HG03025 (cell line): ENCODE data around the gene CNGA3.

ENCODE experiments used
- ATAC-seq: cut with Tn5 transposase; IDR thresholded peaks from one replicate; pipeline ENCODE4 v1.9.1; 2021; ENCODE audit warnings: mild to moderate bottlenecking, moderate library complexity; ENCODE audit not compliant: unreplicated experiment, low FRiP score

CNGA3 gene

GRCh38 chr2:98324181-98324580, 22.1 kb upstream of the CNGA3 start:
- ATAC-seq = no peak

GRCh38 chr2:98327776-98328175, 18.5 kb upstream of the CNGA3 start:
- ATAC-seq = no peak

DNA sequence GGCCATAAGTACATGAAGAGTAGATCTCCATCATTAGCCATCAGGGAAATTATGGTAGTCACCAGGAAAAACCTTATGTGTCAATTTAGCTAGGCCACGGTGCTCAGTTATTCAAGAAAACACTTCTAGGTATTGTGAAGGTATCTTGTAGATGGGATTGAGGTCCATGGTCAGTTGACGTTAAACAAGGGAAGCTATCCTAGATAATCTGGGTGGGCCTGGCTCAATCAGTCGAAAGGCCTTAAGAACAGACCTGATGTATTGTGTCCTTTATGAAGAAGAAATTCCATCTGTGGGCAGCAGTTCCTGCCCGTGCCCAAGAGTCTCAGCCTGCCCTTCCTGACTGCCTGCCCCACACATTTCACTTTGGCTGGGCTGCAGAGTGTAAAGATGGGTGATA, 16.7 kb upstream of the CNGA3 start:
- ATAC-seq = no peak

- ATAC-seq = no peak
Observed at GRCh38 chr2:98332989-98333388, 13.3 kb upstream of the CNGA3 start.

DNA sequence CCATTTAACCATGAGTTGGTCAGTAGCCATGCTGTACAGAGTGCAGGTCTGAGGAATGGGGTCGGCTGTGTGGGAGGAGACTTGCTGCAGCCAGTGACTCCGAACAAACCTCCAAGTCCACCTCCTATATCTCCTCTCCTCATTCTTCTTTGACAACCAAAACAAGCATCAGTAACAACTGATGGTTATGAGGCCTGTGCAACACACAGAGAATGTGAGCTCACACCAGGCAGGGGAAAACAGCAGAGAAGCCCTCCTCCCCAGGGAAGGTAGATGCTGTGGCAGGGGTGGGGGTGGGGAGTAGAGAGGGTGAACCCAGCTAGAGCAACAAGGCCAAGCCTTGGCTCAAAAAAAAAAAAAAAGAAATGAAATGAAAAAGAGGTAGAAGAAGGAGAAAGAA, 12.3 kb upstream of the CNGA3 start:
- no peak for ATAC-seq

GRCh38 chr2:98334439-98335078, 11.7 kb upstream of the CNGA3 start:
- no peak for ATAC-seq

DNA sequence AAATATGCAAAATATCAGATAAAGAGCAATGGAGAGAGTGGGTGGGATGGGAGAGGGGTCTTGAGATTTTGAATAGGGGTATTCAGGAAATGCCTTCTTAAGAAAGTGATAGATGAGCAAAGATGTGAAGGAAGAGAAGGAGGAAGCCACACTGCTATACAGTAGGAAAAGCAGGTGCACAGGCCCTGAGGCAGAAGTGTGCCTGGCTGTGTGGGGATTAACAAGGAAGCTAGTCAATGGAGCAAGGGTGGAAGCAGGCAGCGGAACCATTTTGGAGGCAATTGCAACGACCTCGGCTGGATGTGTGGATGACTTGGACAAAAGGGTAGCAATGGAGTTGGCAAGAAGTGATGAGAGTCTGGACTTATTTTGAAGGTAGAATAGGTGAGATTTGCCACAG, 11.0 kb upstream of the CNGA3 start:
- ATAC-seq = no peak

DNA sequence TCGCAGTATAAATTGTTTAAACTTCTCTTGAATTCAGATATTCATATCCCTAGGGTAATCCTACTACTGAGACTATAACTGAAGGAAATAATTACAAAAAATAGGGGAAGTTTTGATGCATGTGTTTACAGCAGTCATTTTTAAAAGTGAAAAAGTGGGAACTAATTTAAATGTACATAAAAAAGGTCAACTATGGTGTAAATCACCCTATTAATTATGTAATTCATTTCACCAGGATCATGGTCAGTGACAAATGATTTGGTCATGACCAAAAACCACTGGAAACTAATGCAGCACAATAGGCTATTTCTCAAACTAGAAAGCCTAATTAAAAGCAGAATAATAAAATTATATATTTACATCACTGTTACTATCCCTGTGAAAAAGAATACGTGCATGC, 5.0 kb upstream of the CNGA3 start:
- ATAC-seq = no peak

DNA sequence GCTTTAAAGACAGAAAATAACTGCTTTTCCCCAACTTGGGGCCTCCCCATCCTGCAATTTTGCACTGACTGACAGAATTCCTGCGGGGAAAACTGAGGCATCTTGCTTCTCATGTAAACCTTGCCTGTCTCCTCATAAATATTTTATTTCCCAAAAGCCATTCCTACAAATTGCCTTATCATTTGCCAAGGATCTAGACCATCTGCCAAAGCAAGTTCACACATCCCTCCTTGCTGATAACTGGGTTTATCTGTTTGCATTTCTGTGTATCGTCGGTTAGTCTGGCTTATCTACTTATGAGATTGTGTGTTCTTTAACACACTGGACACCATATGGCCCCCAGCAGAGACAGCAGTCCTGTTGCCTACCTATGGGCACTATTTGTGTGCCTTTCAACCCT, 3.0 kb upstream of the CNGA3 start:
- ATAC-seq = no peak

DNA sequence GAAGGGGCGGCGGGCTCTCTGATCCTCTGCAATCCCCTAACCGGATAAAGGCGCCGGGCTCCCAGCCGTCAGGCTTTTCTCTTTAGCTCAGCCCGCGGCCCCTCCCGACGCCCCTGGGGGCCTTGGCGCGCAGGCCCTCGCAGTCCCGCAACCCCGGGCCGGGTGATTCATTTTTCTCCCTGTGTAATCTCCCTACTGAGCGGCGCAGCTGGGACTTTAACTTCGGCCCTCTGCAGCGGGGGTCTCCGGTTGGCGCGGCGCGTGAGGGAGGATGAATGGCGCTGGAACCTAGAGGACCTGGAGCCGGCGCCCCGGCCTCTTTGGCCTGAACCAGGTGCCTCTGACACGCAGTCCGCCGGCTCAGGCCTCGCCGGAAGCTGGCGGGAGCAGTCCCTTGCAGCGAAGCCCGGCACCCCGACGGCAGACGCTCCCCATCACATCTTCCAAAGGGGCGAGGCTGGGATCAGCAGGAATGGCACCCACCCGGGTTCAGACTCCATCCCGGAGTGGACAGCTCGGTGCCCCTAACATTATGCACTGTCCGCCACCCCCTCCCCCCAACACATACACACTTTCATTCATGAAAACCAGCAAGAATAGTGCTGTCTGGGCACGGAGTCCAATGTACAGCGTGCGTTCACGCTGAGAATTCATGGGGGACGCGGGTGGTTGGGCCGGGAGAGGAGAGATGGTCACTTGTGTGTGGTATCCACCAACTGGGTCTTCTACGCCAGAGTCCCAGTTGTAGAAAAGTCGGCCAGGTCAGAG, 1.2 kb downstream of the CNGA3 start:
- no peak for ATAC-seq

DNA sequence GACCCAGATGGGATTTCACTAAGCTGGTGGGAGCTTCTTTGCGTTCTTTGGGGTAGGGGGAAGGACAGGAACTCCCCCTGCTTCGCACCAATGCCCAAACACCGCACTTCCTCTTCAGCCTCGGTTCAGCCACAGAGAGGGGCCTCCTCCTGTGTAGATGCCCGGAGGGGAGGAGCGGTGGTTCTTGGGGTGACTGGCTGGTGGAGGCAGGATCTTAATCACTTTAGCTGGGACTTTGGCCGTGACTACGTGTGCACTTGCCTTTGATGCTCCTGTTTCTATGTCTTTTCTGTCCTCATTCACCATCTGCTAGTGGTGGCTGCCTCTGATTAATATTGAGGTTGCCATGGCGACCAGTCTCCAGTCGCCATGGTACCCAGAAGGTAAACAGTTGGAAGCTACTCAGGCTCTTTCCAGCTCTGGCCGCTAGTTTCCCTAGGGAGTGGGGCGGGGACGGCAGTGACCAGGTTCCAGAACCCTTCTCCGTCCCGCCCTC, 1.9 kb downstream of the CNGA3 start:
- ATAC-seq = no peak

DNA sequence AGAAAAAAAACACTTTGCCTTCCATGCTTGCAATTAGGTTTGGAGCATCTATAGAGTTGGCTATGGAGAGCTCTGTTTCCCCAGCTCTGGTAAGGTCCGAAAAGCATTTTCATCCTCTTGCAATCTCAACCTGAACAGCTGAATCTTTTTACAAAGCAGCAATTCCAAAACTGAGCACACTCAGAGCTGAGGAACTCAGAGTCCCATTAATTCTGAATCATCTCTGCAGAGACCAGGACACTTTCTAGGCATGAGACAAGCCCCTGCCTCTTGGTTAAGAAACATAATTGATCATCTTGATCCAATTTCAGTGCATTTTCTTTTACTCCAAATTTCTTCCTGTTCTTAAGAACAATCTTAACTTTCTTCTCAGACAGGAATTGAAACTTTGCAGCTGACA, 4.2 kb downstream of the CNGA3 start:
- no peak for ATAC-seq

GRCh38 chr2:98355881-98356280, 9.6 kb downstream of the CNGA3 start:
- ATAC-seq = no peak

- no peak for ATAC-seq
Observed at GRCh38 chr2:98356729-98357128, 10.5 kb downstream of the CNGA3 start.

- no peak for ATAC-seq
Observed at GRCh38 chr2:98357849-98358248, 11.6 kb downstream of the CNGA3 start.

GRCh38 chr2:98359986-98360385, 13.7 kb downstream of the CNGA3 start:
- no peak for ATAC-seq

- no peak for ATAC-seq
Observed at GRCh38 chr2:98367721-98368120, 21.5 kb downstream of the CNGA3 start.

GRCh38 chr2:98369710-98370239, 23.5 kb downstream of the CNGA3 start:
- ATAC-seq = no peak

- ATAC-seq = no peak
Observed at GRCh38 chr2:98372121-98372520, 25.9 kb downstream of the CNGA3 start.

GRCh38 chr2:98372579-98372978, 26.3 kb downstream of the CNGA3 start:
- ATAC-seq = no peak

DNA sequence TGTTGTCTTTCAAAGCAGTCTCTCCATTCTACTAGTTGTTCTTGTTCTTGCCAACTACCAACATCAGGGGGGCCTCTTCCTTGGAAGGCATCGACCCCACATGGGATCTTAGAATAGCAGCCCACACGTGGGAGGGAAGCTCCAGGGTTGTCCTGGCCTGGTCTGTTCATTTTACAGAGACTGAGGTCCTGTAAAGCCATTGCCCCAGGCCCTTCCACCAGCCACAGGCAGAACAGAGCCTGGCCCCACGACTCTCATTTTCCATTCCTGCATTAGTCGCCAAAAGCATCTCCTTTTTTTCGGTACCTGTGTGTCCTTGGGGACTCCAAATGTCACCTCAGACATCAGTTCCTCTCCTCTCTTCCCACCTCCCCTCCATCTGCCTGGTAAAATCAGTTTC, 28.0 kb downstream of the CNGA3 start:
- no peak for ATAC-seq
